C4-2B (cell line): ENCODE results near the gene ESPN.

Source experiments
- CTCF ChIP-seq: fragments of 450-650 bp; conservative IDR thresholded peaks from 2 replicates; pipeline ENCODE4 v1.5.1; 2017; ENCODE audit warnings: mild to moderate bottlenecking
- ZFX ChIP-seq: fragments of 450-650 bp; IDR thresholded peaks from 2 replicates; pipeline ENCODE4 v1.6.1; 2017

GRCh38 chr1:6410248-6410893 lies 14.2 kb upstream of the ESPN start:
- TF ChIP-seq CTCF: no peak
- TF ChIP-seq ZFX: no peak
